Heart left ventricle (tissue), 16 donors: ENCODE data around the gene MAPK10. TPM values are rescaled to one million over a fixed set of nuclear protein-coding genes. Genes with fewer than 3 reads are reported as not detected.

Experiments
- ATAC-seq, 4 donors: fragments of 200-7000 bp; cut with Tn5 transposase; one replicate each; pipeline ENCODE4 v1.9.1; 2020 to 2022; ENCODE audit warnings: moderate library complexity in 4 of 4, mild to moderate bottlenecking in 3 of 4, moderate number of reproducible peaks in 1 of 4
- DNase-seq, 5 donors: peaks; one replicate each; pipeline ENCODE4 v3.0.0-alpha.2; 2020
- H3K27ac ChIP-seq, 12 donors: fragments of 200-600 bp; sonication (generic) in 4 of 12; one replicate each; pipeline versions ENCODE4 v1.5.0 to v1.8.0; 2016 to 2022; ENCODE audit warnings: mild to moderate bottlenecking in 2 of 12
- H3K27me3 ChIP-seq, 9 donors: fragments of 200-600 bp; sonication (generic) in 2 of 9; one replicate each; pipeline versions ENCODE4 v1.5.1 to v1.8.0; 2016 to 2022; ENCODE audit warnings: mild to moderate bottlenecking in 3 of 9
- H3K36me3 ChIP-seq, 9 donors: fragments of 200-600 bp; sonication (generic) in 2 of 9; one replicate each; pipeline versions ENCODE4 v1.5.0 to v1.8.0; 2018 to 2022; ENCODE audit warnings: mild to moderate bottlenecking in 2 of 9
- H3K4me1 ChIP-seq, 12 donors: fragments of 200-600 bp; sonication (generic) in 4 of 12; one replicate each; pipeline versions ENCODE4 v1.5.0 to v1.8.0; 2016 to 2022; ENCODE audit warnings: mild to moderate bottlenecking in 3 of 12
- H3K4me3 ChIP-seq, 12 donors: fragments of 200-600 bp; sonication (generic) in 4 of 12; one replicate each; pipeline versions ENCODE4 v1.5.0 to v1.8.0; 2017 to 2022; ENCODE audit warnings: mild to moderate bottlenecking in 9 of 12, moderate library complexity in 4 of 12
- H3K9me3 ChIP-seq, 12 donors: fragments of 200-600 bp; sonication (generic) in 4 of 12; one replicate each; pipeline versions ENCODE4 v1.5.0 to v1.8.0; 2016 to 2022; ENCODE audit warnings: mild to moderate bottlenecking in 1 of 12
- CTCF ChIP-seq, 12 donors: fragments of 200-600 bp; sonication (generic) in 4 of 12; IDR thresholded peaks; one replicate each; pipeline versions ENCODE4 v1.5.0 to v1.8.0; 2018 to 2022; ENCODE audit warnings: antibody characterized with exemption in 12 of 12, mild to moderate bottlenecking in 5 of 12
- POLR2A ChIP-seq, 2 donors: fragments of 450-650 bp; IDR thresholded peaks; one replicate each; pipeline ENCODE4 v1.6.1; 2017; ENCODE audit warnings: antibody characterized with exemption in 2 of 2, mild to moderate bottlenecking in 2 of 2, moderate library complexity in 2 of 2
- WGBS, 4 donors: extraction: QIAGEN DNeasy Blood & Tissue Kit in 2 of 4; methylation state at CpG; one replicate each; pipeline versions ENCODE4 v1.1.5 to v1.1.7; 2013 to 2018; 5-methylcytosine and 5-hydroxymethylcytosine counted together
- intact Hi-C, 10 donors: fragments of 100-400 bp; cut with DNase I; formaldehyde crosslinking; loops; one replicate each; pipeline versions ENCODE4 v1.11.1 to v1.14.2; 2022
- polyA plus RNA-seq, 2 donors: library from polyadenylated mRNA; stranded (reverse); fragments of 200-250 nt; gene quantifications; one replicate each; pipeline ENCODE4 v1.2.3, GENCODE V29; 2013
- total RNA-seq, 9 donors: library from RNA; depleted of rRNA in 2 of 9; stranded (reverse); fragments of >200 nt in 2 of 9; fragmentation: NEBNext Ultra II Directional in 3 of 9; extraction: Animal tissue kit (Norgen Biotek cat#: 25700) in 3 of 9; gene quantifications; one replicate each; pipeline versions ENCODE4 v1.1.0 to v1.2.4, GENCODE V29; 2016 to 2023
- donor health status: ischemic (EF 13 %, LVEDD 7.1; RV severe dilation, severe dysfunction).
- donor health status: healthy with polysubstance abuse.
- donor health status: DM: no; HTN: yes; CAD: no.
- donor health status: DM: no; HTN: no; CAD: no.
- donor health status: ischemic (EF 25% LVEDD 6.9; RV normal size, moderate dysfunction).
- donor health status: ischemic (EF 25% LVEDD 5.7; RV mildly dilated, moderate dysfunction).
- donor health status: healthy.
- donor health status: DM: yes; HTN: yes; CAD: no.
- donor health status: ischemic (EF 35%, LVEDD 5.7; RV mildly dilated, moderate dysfunction).
- donor health status: nonischemic (EF 11% LVEDD 7.7; RV severe dilation, severe dysfunction).
- donor health status: DM: yes; HTN: yes; CAD: no.
- donor health status: PGD.
- donor health status: ischemic (EF 29% LVEDD 5.4; RV normal size, mild dysfunction).
- donor health status: nonischemic (EF 23%, LVEDD 6.1; RV moderate dilation, normal function).

Gene MAPK10
- total and polyA plus RNA-seq, 11 donors, result 0.87 to 14.1 (median 2.7) TPM

- no peak for ATAC-seq
- Histone ChIP-seq H3K4me3 (no peak overlapping the region), H3K36me3 (no peaks in the 10 kb centered on the region), H3K27ac (no peak overlapping the region), H3K4me1 (no peaks in the 10 kb centered on the region), H3K27me3 (no peaks in the 10 kb centered on the region), H3K9me3 (no peaks in the 10 kb centered on the region)
- 87 to 95% (median 92%) methylated on average over 2 of the region's 2 CpGs for WGBS, 4 donors
- no peak for TF ChIP-seq POLR2A (IDR thresholded peaks at IDR 0.05)
- no peak for TF ChIP-seq CTCF (IDR thresholded peaks at IDR 0.05)
- intact Hi-C loops, result no loop called here
- DNase-seq, result no peak
Measured at GRCh38 chr4:86130160-86130933, 229.5 kb downstream of the MAPK10 start.

- ATAC-seq (no peak), DNase-seq (no peak)
- Histone ChIP-seq H3K36me3 (no peaks in the 10 kb centered on the region), H3K27ac (no peak overlapping the region), H3K27me3 (no peaks in the 10 kb centered on the region), H3K4me1 (no peaks in the 10 kb centered on the region), H3K4me3 (no peak overlapping the region), H3K9me3 (no peaks in the 10 kb centered on the region)
- no peak for TF ChIP-seq POLR2A (IDR thresholded peaks at IDR 0.05)
- TF ChIP-seq CTCF (IDR thresholded peaks at IDR 0.05), result no peak
- intact Hi-C loops, result no loop called here
- 55 to 70% (median 59%) methylated on average over 2 of the region's 2 CpGs for WGBS, 4 donors
Measured at GRCh38 chr4:86129546-86129945, 230.3 kb downstream of the MAPK10 start.

- ATAC-seq, result no peak
- Histone ChIP-seq H3K4me3 (no peak overlapping the region), H3K27ac (no peak overlapping the region), H3K9me3 (no peaks in the 10 kb centered on the region), H3K4me1 (peaks cover 0 to 10% (median 0%) of the 10 kb centered on the region in 12 donors), H3K27me3 (no peaks in the 10 kb centered on the region), H3K36me3 (no peaks in the 10 kb centered on the region)
- intact Hi-C loops, result no loop called here
- TF ChIP-seq CTCF (IDR thresholded peaks at IDR 0.05), result no peak
- TF ChIP-seq POLR2A (IDR thresholded peaks at IDR 0.05), result no peak
- DNase-seq, result no peak
Measured at GRCh38 chr4:86122404-86122803, 237.4 kb downstream of the MAPK10 start.

GRCh38 chr4:86118711-86119110, 241.1 kb downstream of the MAPK10 start:
- TF ChIP-seq CTCF (IDR thresholded peaks at IDR 0.05), result no peak
- TF ChIP-seq POLR2A (IDR thresholded peaks at IDR 0.05), result no peak
- no peak for ATAC-seq
- Histone ChIP-seq H3K36me3 (no peaks in the 10 kb centered on the region), H3K27me3 (no peaks in the 10 kb centered on the region), H3K27ac (no peak overlapping the region), H3K9me3 (peaks cover 0 to under 1% (median 0%) of the 10 kb centered on the region in 12 donors), H3K4me1 (peaks cover 0 to 10% (median 0%) of the 10 kb centered on the region in 12 donors), H3K4me3 (no peak overlapping the region)
- intact Hi-C loops, result no loop called here
- no peak for DNase-seq
